H7 (cell line): ENCODE data around the gene SLC25A10. TPM values are rescaled to one million over a fixed set of nuclear protein-coding genes. Genes with fewer than 3 reads are reported as not detected.

ENCODE experiments used
- DNase-seq: peaks from one replicate; pipeline ENCODE4 v3.0.0; 2012
- H3K27me3 ChIP-seq: 2 replicates; pipeline ENCODE4 v1.6.0; 2011; ENCODE audit warnings: mild to moderate bottlenecking, low read length; ENCODE audit not compliant: control insufficient read depth, insufficient read depth
- H3K36me3 ChIP-seq: replicated peaks from 2 replicates; pipeline ENCODE4 v1.5.1; 2011; ENCODE audit warnings: low read length; ENCODE audit not compliant: control insufficient read depth, insufficient read depth
- H3K4me3 ChIP-seq: 2 replicates; pipeline ENCODE4 v1.5.1; 2011; ENCODE audit warnings: low read depth, mild to moderate bottlenecking, control low read depth, low read length, moderate library complexity; ENCODE audit not compliant: insufficient read depth
- total RNA-seq: library from RNA; depleted of rRNA; stranded (reverse); fragments of >200 nt; shearing (Covaris generic); gene quantifications from 2 replicates; pipeline ENCODE4 v1.2.3, GENCODE V29; 2014

Gene SLC25A10
- total RNA-seq, 1 experiment from 2014 or later = 56.7 TPM

DNA sequence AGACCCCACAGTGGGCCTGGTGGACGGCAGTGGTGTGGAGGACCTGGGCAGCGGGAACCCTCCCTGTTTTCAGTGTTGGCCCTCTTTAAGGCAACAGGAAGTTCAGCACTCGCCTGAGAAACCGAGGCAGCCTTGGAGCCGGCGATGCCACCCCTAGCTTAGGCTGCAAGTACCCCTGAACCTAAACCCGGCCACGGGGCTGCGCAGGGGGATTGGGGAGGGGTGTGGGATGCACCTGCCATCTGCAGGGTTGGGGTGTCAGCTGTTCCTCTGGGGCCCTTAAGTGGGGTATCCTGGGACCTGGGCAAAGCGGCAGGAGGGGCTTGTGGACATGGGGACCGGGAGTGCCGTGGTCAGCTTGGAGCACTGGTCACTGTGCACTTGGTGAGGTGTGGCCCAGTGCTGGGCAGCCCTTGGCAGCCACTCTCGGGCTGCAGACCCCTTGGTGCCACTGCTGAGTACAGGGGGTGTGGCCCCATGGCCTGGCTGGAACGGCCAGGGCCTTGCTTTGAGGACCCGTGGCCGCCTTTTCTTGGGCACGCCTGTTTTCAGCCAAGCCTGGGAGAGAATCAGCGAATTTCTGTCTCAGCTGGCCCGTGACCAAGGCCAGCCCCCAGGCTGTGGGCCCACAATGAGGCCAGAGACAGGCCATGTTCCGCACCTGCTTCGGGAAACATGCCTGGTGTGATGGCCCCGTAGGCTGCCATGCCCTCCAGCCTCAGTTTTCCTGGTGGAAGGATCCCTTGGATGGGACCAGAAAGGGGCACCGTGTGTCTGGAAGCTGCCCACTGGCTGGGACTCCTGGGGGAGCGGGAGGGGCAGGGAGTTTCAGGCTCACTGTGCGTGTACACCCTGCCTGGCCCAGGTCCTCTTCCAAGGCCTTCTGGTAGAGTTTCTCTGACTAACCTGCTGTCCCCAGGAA lies 4.1 kb upstream of the SLC25A10 start:
- Histone ChIP-seq H3K4me3 (no peak overlapping the region), H3K27me3 (peaks cover 1% of the 10 kb centered on the region; the same call in 1 of the 2 replicates), H3K36me3 (peaks cover 10% of the 10 kb centered on the region)
- DNase-seq = no peak

DNA sequence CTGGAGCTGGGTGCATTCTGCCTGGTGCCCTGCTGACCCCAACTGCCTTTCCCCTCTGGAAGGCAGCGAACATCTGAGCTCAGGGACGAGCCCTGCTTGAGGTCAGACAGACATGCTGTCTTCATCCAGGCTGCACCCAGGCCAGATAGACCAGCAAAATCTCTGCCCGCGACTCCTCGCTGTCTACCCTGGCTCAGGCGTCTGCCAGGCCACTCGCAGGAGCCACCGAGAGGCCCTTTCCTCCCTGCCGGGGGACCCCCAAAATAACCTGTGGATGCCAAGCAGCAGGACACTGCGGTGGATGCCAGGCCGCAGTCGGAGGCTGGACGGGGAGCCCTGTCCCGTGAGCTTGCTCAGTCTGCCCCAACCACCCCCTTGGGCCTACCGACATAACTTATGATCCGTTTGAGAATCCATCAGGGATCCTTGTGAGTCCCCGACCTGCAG lies 3.3 kb upstream of the SLC25A10 start:
- Histone ChIP-seq H3K4me3 (no peak overlapping the region), H3K27me3 (peaks cover 1% of the 10 kb centered on the region; the same call in 1 of the 2 replicates), H3K36me3 (peaks cover 10% of the 10 kb centered on the region)
- DNase-seq = no peak

DNA sequence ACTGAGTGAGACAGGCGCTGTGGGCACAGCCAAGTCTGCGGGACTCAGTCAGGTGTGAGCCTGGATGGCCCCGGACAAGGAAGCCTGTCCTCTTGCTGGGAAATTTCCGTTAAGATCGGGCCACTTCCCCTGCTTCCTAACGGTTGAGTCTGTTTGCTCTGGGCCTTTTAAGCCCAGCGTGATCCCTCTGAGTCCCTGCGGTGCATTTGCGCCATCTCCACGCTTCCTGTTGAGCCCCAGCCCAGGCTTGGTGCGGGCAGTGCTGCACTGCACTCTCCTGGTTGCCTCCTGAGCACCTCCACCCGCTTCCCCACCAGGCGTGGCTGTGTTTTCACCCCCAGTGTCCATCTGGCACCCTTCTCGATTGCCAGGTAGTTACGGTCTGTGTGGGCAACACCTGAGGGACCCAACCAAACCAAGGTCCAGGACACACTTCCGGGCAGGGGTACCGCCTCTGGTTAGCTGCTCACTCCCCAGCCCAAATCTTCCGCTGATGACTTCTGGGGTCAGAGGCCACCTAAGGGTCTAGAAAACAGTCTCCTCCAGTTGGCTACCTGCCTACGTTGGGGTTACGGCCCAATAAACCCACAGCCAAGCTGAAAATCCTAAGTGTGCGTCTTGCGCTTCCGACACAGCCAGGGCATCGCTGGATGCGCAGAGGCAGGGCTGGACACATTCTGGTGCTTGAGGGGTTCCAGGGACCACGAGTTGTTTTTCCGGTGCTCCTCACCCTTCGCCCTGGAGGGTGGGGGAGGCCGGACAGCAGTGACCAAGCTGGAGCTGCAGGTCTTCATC lies 1.4 kb upstream of the SLC25A10 start:
- Histone ChIP-seq H3K27me3 (peaks cover 1% of the 10 kb centered on the region; the same call in 1 of the 2 replicates), H3K4me3 (peak overlapping the region; percentile 47), H3K36me3 (peaks cover under 1% of the 10 kb centered on the region)
- no peak for DNase-seq

DNA sequence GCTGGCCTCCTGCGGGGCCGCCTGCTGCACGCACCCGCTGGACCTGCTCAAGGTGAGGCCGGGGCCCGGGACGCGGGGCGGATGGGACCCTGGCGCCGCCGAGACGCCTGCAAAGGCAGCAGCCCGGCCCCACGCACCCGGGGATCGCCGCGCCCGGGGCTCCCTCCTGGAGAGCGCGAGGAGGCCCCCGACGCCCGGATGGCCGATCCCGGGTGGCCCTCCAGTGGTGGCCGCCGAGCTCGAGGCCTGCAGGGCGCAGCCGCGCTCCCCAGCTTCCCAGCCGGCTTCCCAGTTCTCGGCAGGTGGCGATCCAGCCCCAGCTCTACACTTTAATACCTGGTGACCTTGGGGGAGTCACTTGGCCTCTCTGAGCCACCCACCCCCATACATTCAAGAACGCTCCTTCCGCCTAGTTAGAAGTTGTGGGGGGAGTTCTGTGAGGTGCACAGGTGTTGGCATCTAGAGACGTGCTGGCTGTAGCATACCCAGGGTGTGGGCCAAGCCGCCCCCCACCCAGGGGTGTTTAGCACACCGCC lies 452 bp downstream of the SLC25A10 start:
- peak; percentile 87 for DNase-seq
- Histone ChIP-seq H3K4me3 (peak overlapping the region; percentile 88), H3K27me3 (peaks cover 1% of the 10 kb centered on the region; the same call in 1 of the 2 replicates)

DNA sequence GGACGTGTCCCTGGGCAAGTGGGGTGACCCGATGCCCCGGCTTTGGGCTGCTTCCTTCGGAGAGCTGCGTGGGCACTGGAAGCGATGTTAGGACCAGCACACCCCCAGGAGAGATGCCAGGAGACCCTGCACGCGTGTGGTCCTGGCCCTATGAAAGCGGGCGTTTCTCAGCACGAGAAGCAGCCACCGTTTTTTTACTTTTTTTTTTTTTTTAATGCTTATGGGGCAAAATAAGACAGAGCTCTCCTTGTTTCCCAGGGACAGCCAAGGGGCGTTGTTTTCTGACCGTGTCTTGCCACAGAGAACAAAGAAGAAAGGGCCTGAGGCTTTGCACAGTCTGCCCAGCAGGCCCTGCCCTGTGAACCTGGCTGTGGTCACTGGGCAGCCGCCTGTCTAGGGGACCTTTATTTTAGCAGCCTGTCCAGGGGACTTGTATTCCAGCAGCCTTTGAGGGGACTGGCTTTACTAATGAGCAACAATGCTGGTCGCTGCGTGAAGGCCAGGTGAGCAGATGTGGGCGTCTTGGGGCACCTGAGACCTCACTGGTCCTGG lies 996 bp downstream of the SLC25A10 start:
- Histone ChIP-seq H3K36me3 (peaks cover 1% of the 10 kb centered on the region), H3K27me3 (peaks cover 1% of the 10 kb centered on the region; the same call in 1 of the 2 replicates), H3K4me3 (peak overlapping the region; percentile 88)
- no peak for DNase-seq

More for the DNA sequence above, 452 bp downstream of the SLC25A10 start:
- H3K36me3 ChIP-seq = peaks cover 1% of the 10 kb centered on the region

DNA sequence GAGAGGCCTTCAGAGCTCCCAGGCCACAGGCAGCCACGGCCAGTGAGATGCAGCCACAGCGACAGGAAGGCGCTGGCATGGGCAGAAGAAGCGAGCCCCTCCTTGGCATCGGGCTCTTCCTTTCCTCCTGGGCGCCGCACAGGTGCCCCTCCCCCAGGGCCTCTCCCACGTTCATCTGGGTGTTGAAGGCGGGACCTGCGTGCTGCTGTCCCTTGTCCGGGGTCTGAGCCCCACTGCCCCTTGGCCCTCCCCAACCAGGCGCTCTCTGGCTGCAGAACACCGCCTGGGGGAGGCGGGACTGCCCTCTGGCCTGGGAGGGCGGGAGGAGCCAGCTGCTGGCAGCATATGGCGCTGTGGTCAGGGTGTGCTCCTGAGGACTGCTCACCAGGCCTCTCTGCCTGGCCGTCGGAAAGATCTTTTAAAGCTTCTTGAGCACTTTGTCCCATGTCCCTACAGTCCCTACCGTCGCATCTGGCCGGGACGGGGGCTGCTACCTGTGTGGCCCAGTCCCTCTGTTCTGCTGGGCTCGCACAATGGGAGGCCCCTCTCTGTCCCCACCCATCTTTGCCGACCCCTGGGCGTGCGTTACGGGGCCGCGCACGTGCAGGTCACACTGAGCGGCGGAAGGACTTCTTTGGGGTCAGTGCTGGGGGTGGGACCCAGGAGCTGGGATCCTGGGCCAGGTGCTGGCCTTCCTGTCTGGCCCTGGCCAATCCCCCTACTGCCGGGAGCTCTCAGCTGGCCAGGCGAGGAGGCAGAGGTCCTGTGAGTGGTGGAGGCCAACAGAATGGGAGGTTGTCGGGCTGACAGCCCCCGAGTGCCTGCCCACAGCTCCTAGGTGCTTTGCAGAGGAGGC lies 1.7 kb downstream of the SLC25A10 start:
- no peak overlapping the region; the same call in 1 of the 2 replicates for H3K4me3 ChIP-seq
- DNase-seq = no peak
- peaks cover 1% of the 10 kb centered on the region for H3K36me3 ChIP-seq
- H3K27me3 ChIP-seq = peaks cover 1% of the 10 kb centered on the region; the same call in 1 of the 2 replicates

DNA sequence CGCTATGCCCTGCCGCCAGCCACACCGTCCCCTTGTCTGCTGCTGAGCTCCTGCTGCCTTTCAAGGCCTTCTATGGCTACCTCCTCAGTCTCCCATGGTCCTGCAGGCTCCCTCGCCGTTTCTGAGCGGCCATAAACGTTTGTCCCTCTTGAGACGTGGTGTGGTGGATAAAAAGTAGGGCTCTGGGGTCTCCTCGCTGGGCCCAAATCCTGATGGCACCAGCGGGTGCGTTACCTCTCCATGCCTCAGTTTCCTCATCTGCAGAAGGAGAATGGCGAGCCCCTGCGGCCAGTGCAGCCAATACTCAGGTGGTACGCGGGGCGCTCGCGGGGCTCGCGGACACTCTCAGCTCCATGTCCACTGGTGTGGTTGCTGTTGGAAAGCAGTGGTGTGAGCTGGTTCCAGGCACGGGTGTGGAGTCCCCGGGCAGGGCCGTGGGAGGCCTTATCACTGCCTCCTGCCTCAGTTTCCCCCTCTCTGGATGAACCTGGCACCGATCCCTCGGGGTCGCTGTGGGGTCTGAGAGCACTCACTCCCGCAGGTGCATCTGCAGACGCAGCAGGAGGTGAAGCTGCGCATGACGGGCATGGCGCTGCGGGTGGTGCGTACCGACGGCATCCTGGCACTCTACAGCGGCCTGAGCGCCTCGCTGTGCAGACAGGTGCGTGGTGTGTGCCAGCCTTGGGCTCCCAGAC lies 2.5 kb downstream of the SLC25A10 start:
- peaks cover 1% of the 10 kb centered on the region; the same call in 1 of the 2 replicates for H3K27me3 ChIP-seq
- no peak for DNase-seq

DNA sequence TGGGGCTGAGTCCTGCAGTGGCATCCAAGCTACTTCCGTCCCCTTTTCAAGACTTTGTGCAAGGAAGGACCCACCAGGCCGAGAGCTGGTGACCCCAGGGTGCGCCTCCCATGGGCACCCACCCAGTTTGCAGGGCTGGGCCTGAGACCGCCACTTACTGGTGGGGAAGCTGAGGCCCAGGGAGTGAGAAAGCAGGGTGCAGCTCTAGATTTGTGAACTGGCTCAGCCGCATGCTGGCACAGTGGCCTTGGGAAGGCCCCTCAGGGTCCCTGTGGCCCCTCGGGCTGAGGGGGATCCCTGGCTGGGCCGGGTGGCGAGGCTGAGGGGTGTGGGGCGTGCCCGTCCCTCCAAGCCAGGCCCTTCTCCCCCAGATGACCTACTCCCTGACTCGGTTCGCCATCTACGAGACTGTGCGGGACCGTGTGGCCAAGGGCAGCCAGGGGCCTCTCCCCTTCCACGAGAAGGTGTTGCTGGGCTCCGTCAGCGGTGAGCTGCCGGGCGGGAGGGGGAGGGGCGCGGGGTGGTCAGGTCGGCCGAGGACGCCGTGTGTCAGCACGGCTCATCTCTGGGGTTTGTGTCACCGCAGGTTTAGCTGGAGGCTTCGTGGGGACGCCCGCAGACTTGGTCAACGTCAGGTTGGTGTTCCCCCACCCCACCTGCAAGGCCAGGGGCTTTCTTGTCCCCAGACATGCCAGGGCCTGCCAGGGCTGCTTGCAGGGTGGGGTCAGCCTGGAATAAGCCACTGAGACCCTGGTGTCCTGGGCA lies 3.2 kb downstream of the SLC25A10 start:
- Histone ChIP-seq H3K36me3 (peaks cover 1% of the 10 kb centered on the region), H3K4me3 (no peak overlapping the region), H3K27me3 (peaks cover 1% of the 10 kb centered on the region; the same call in 1 of the 2 replicates)
- no peak for DNase-seq

More for the DNA sequence above, 2.5 kb downstream of the SLC25A10 start:
- H3K4me3 ChIP-seq = no peak overlapping the region
- H3K36me3 ChIP-seq = peaks cover 1% of the 10 kb centered on the region

DNA sequence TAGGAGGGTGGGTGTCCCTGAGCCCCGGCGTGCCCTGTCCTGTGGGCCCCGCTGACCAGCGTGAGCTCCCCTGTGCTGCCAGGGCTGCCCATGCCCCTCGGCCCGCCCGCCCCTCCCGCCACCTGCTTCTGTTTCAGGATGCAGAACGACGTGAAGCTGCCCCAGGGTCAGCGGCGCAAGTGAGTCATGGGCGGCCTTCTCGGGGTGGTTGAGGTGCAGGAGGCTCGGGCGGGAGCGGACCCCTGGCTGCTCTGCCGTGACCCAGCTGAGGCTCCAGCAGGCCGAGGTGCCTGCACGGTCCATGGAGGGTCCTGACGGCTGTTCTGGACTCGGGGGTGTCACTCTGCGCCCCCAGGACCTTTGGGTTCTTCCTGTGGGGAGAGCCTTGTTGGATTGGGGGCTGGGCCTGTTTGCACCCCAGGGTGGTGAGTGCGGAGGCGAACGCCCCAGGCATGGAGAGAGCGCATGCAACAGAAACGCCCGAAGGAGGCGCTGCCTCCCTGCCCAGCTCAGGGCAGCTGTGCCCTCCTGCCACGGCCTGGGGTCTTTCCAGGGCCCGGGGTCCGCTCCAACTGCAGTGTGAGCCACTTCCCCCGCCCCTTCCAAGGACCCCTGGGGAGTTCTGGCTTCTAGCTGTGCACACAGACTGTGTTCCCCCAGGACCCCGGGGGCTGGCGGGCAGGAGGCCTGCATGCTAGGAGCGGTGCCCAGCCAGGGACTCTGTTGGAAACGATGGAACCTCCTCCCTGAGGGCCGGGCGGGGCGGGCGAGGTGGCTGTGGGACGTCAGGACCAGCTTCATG lies 4.0 kb downstream of the SLC25A10 start:
- no peak for DNase-seq

DNA sequence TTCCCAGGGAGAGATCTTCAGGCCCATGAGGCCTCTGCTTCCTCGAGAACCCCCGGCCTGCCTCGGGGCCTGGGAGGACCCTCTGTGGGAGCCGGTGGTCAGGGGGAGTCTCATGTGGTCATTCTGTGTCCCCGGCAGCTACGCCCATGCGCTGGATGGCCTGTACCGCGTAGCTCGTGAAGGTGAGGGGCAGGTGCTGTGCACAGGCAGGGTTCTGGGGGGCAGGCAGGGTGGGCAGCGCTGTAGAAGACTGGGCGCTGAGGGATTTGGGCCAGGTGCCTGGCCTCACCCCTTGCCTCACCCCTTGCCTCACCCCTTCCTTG lies 4.6 kb downstream of the SLC25A10 start:
- H3K4me3 ChIP-seq = no peak overlapping the region
- no peaks in the 10 kb centered on the region for H3K27me3 ChIP-seq
- H3K36me3 ChIP-seq = peaks cover 1% of the 10 kb centered on the region
- no peak for DNase-seq

More for the DNA sequence above, 4.0 kb downstream of the SLC25A10 start:
- H3K4me3 ChIP-seq = no peak overlapping the region
- no peaks in the 10 kb centered on the region for H3K27me3 ChIP-seq
- H3K36me3 ChIP-seq = peaks cover 1% of the 10 kb centered on the region

DNA sequence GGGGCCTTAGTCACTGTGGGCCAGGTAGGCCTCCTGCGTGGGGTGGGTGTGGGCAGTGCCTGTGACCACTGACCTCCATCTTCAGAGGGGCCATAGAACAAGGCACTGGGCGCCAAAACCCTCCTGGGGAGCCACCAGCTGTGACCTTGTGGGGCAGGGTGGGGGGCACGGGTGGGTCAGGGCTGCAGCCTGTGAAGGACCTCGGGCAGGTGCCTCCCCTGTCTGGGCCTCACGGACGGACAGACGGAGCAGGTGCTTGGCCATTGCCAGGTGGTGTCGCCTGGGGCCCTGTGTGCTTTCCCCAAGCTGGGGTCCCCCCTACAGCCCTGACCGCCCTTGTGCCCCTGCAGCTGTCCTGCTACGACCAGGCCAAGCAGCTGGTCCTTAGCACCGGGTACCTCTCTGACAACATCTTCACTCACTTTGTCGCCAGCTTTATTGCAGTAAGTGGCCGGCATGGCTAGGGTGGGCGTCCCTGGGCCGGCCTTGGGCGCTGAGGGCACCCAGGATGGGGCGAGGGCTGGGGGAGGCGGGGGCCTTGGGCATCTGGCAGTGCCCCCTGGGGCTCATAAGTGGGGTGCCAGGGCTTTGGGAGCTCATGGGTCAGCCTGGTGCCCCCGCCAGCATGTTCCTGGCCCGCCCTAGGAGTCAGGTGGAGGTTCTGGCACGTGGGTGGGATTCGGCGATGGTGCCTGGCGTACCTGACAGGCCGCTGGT lies 5.1 kb downstream of the SLC25A10 start:
- H3K27me3 ChIP-seq = no peaks in the 10 kb centered on the region
- no peak for DNase-seq
- peaks cover 1% of the 10 kb centered on the region for H3K36me3 ChIP-seq
- H3K4me3 ChIP-seq = no peak overlapping the region
